Natural killer cell (primary cell): ENCODE measurements around the gene MSANTD4. TPM values are rescaled to one million over a fixed set of nuclear protein-coding genes. Genes with fewer than 3 reads are reported as not detected.

Source experiments
- ATAC-seq, 3 donors: fragments of 150-1000 bp in 2 of 3; fragments of 200-7000 bp in 1 of 3; cut with Tn5 transposase; 1 replicate in 1 of 3; 2 replicates in 2 of 3; pipeline ENCODE4 v1.10.0; 2021; ENCODE audit warnings: mild to moderate bottlenecking in 2 of 3, moderate library complexity in 2 of 3
- DNase-seq, 2 donors: peaks; one replicate each; pipeline versions ENCODE4 v3.0.0 to v3.0.0-alpha.2; 2013 to 2021; ENCODE audit warnings: mixed read lengths in 1 of 2
- H3K27ac ChIP-seq: one replicate; pipeline ENCODE4 v1.5.1; 2013; ENCODE audit warnings: mild to moderate bottlenecking, low read length
- H3K27me3 ChIP-seq: one replicate; pipeline ENCODE4 v1.6.1; 2013; ENCODE audit warnings: low read length; ENCODE audit not compliant: control insufficient read depth, insufficient read depth
- H3K36me3 ChIP-seq: one replicate; pipeline ENCODE4 v1.6.1; 2013; ENCODE audit warnings: low read length; ENCODE audit not compliant: control insufficient read depth, insufficient read depth
- H3K4me1 ChIP-seq: one replicate; pipeline ENCODE4 v1.6.1; 2013; ENCODE audit warnings: low read length; ENCODE audit not compliant: control insufficient read depth, insufficient read depth
- H3K4me3 ChIP-seq: one replicate; pipeline ENCODE4 v1.5.1; 2013; ENCODE audit warnings: low read length
- H3K9me3 ChIP-seq: one replicate; pipeline ENCODE4 v1.6.1; 2013; ENCODE audit warnings: low read length; ENCODE audit not compliant: control insufficient read depth, insufficient read depth
- H3K27ac Mint-ChIP-seq, 2 donors: one replicate each; pipeline ENCODE4 v1.8.0; 2022; ENCODE audit warnings: mild to moderate bottlenecking in 2 of 2, mixed read lengths in 2 of 2, moderate library complexity in 1 of 2
- H3K27me3 Mint-ChIP-seq, 2 donors: one replicate each; pipeline ENCODE4 v1.8.0; 2022; ENCODE audit warnings: low read depth in 2 of 2, mixed read lengths in 2 of 2
- H3K36me3 Mint-ChIP-seq: one replicate; pipeline ENCODE4 v1.8.0; 2022; ENCODE audit warnings: mixed read lengths
- H3K4me1 Mint-ChIP-seq, 2 donors: one replicate each; pipeline ENCODE4 v1.8.0; 2022; ENCODE audit warnings: mixed read lengths in 2 of 2
- H3K4me3 Mint-ChIP-seq: one replicate; pipeline ENCODE4 v1.8.0; 2022; ENCODE audit warnings: mild to moderate bottlenecking, moderate library complexity, mixed read lengths
- H3K9me3 Mint-ChIP-seq, 2 donors: one replicate each; pipeline ENCODE4 v1.8.0; 2022; ENCODE audit warnings: mixed read lengths in 2 of 2
- CTCF ChIP-seq: fragments of 200-600 bp; IDR thresholded peaks from one replicate; pipeline ENCODE4 v1.8.0; 2022; ENCODE audit warnings: antibody characterized with exemption
- WGBS: methylation state at CpG from one replicate; pipeline ENCODE4 v1.1.7; 2013; ENCODE audit warnings: missing lambda C conversion rate; ENCODE audit not compliant: insufficient coverage; 5-methylcytosine and 5-hydroxymethylcytosine counted together
- intact Hi-C: fragments of 100-400 bp; cut with micrococcal nuclease; formaldehyde crosslinking; loops from one replicate; pipeline ENCODE4 v1.14.2; 2022
- total RNA-seq, 4 donors: library from RNA; stranded (reverse); fragments of 120-200 nt in 1 of 4; gene quantifications; one replicate each; pipeline versions ENCODE4 v1.2.3 to v1.2.4, GENCODE V29; 2013 to 2022

MSANTD4 gene
- total RNA-seq, 3 donors from 2014 or later (not counting 1 experiment from before 2014, with no cell fraction given): 5.1 to 8.7 (median 7.2) TPM

- Mint-ChIP-seq H3K27ac (no peak overlapping the region), H3K4me1 (peaks cover 32 to 45% of the 10 kb centered on the region in 2 donors), H3K36me3 (peaks cover 8% of the 10 kb centered on the region), H3K9me3 (no peaks in the 10 kb centered on the region), H3K27me3 (no peaks in the 10 kb centered on the region), H3K4me3 (no peak overlapping the region)
- Histone ChIP-seq H3K4me3 (no peak overlapping the region), H3K27me3 (no peaks in the 10 kb centered on the region), H3K9me3 (no peaks in the 10 kb centered on the region), H3K27ac (no peak overlapping the region), H3K36me3 (peaks cover 9% of the 10 kb centered on the region), H3K4me1 (no peaks in the 10 kb centered on the region)
- TF ChIP-seq CTCF: no peak
- no CpG with 5 or more reads among the region's 2 CpGs for WGBS
- intact Hi-C loops: no loop called here
- no peak for DNase-seq
- no peak for ATAC-seq
Observed at GRCh38 chr11:106015066-106015465, 7.0 kb downstream of the MSANTD4 start.

GRCh38 chr11:106014620-106015019 is 7.4 kb downstream of the MSANTD4 start:
- Histone ChIP-seq H3K4me1 (no peaks in the 10 kb centered on the region), H3K4me3 (no peak overlapping the region), H3K9me3 (no peaks in the 10 kb centered on the region), H3K27me3 (no peaks in the 10 kb centered on the region), H3K27ac (no peak overlapping the region), H3K36me3 (peaks cover 12% of the 10 kb centered on the region)
- Mint-ChIP-seq H3K27me3 (no peaks in the 10 kb centered on the region), H3K4me3 (no peak overlapping the region), H3K4me1 (peaks cover 31 to 44% of the 10 kb centered on the region in 2 donors), H3K9me3 (no peaks in the 10 kb centered on the region), H3K27ac (no peak overlapping the region), H3K36me3 (peaks cover 13% of the 10 kb centered on the region)
- TF ChIP-seq CTCF: no peak
- ATAC-seq (no peak), DNase-seq (no peak)
- intact Hi-C loops: no loop called here
- 95% methylated on average over 1 of the region's 2 CpGs for WGBS

GRCh38 chr11:106014035-106014434 is 8.0 kb downstream of the MSANTD4 start:
- Mint-ChIP-seq H3K9me3 (no peaks in the 10 kb centered on the region), H3K4me3 (no peak overlapping the region), H3K4me1 (peaks cover 30 to 40% of the 10 kb centered on the region in 2 donors), H3K27me3 (no peaks in the 10 kb centered on the region), H3K27ac (no peak overlapping the region), H3K36me3 (peaks cover 17% of the 10 kb centered on the region)
- no peaks in the 10 kb centered on the region for H3K9me3 ChIP-seq
- intact Hi-C loops: no loop called here
- TF ChIP-seq CTCF: no peak
- ATAC-seq: no peak
- 93% methylated on average over 2 of the region's 2 CpGs for WGBS
- H3K4me3 ChIP-seq: no peak overlapping the region
- peaks cover 14% of the 10 kb centered on the region for H3K36me3 ChIP-seq
- H3K27me3 ChIP-seq: no peaks in the 10 kb centered on the region
- DNase-seq: no peak
- no peaks in the 10 kb centered on the region for H3K4me1 ChIP-seq
- H3K27ac ChIP-seq: no peak overlapping the region

GRCh38 chr11:106012744-106013143 is 9.3 kb downstream of the MSANTD4 start:
- Histone ChIP-seq H3K4me1 (no peaks in the 10 kb centered on the region), H3K27me3 (no peaks in the 10 kb centered on the region), H3K36me3 (peaks cover 27% of the 10 kb centered on the region), H3K4me3 (no peak overlapping the region), H3K9me3 (no peaks in the 10 kb centered on the region), H3K27ac (no peak overlapping the region)
- H3K36me3 Mint-ChIP-seq: peaks cover 21% of the 10 kb centered on the region
- TF ChIP-seq CTCF: no peak
- H3K4me1 Mint-ChIP-seq: peaks cover 26 to 38% of the 10 kb centered on the region in 2 donors
- H3K4me3 Mint-ChIP-seq: no peak overlapping the region
- H3K9me3 Mint-ChIP-seq: no peaks in the 10 kb centered on the region
- 95% methylated on average over 1 of the region's 3 CpGs for WGBS
- ATAC-seq (no peak), DNase-seq (no peak)
- no peaks in the 10 kb centered on the region for H3K27me3 Mint-ChIP-seq
- intact Hi-C loops: no loop called here
- no peak overlapping the region for H3K27ac Mint-ChIP-seq
